GM15510 (cell line): Measurements from ENCODE around the gene PRKACG.

Source experiments
- POLR2A ChIP-seq: IDR thresholded peaks from 3 replicates; pipeline ENCODE4 v1.6.1; 2011; ENCODE audit warnings: borderline replicate concordance; ENCODE audit not compliant: insufficient read length; ENCODE audit errors: extremely low read depth

The PRKACG gene

DNA sequence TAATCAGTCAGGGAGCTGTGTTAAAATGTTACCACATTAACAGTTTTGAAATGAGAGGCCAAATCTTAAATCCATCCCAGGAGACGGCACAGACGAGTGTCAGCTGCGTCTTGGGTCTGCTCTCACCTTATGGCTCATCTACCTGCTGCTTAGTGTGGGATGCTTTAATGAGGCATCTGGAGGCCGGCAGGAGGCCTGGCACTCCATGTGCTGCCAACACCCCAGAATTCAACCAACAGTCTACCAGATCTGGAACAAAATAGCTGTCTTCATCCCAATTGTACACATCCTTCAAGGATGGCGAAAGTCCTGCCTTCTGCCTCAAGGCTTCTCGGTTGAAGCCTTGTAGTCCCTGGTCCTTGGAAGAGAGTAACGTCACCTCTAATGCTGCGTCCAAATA, 12.0 kb downstream of the PRKACG start:
- TF ChIP-seq POLR2A: no peak

DNA sequence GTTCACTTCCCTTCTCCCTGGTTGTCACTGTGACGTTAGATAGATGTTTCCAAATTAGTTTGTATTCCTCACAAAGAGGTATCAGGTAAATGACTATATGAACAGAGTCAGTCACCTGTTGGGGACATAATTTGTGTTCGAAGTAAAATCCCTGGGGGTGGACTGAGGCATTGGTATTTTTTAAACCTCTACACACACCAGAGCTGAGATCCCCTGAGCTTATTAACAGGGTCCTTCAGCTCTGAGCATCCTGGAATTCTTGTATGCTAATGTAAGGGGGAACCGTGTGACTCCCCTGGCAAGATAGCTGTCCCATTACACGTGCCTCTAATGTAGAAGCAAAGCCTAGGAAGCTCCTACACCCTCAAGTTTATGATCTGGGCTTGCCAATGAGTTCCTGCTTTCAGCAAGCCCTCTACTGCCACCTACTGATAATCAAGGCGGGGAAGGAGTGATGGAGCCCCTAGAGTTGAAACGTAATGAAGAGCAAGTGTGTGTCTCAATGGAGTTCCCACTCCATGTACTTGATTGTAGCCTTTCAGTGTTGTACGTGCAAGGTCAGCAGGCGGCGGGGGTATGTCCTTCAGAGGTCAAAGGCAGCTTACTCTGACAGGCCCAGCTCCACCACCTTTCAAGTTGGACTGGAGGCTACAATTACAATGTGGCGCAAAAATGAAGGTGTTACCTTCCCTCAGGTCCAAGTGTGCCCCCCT, 14.4 kb downstream of the PRKACG start:
- no peak for TF ChIP-seq POLR2A

DNA sequence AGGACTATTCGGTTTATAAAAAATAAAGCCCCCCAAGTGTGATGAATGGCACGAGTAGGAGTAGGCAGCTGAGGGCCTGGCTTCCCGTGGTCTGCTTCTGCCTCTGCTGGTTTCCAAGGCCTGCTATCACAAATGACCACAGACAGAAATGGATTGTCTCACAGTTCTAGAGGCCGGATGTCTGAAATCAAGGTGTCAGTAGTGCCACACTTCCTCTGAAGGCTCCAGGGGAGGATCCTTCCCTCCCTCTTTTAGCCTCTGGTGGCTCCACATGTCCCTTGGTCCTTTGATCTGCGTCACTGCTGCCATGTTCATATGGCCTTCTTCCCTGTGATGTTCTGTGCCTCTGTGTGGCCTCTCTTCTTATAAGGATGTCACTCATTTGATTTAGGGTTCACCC, 15.1 kb downstream of the PRKACG start:
- no peak for TF ChIP-seq POLR2A

DNA sequence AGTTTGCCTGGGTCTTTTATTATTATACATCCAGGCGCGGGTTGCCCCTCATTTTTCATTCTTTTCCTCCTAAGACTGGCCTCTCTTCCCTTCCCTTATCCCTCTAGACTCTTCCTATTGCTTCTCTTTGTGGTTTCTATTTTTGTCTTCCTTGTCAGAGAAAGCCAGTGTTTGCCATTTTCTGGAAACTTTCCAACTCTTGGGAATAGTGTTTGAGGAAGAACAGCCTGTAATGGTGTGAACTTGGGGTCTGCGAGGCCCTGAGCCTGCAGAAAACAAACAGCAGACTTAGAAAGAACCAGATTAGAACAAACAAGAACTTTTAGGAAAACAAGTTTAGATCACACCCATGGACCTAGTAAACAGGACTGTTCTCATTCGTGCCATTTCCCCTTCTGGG, 15.5 kb downstream of the PRKACG start:
- TF ChIP-seq POLR2A: no peak

DNA sequence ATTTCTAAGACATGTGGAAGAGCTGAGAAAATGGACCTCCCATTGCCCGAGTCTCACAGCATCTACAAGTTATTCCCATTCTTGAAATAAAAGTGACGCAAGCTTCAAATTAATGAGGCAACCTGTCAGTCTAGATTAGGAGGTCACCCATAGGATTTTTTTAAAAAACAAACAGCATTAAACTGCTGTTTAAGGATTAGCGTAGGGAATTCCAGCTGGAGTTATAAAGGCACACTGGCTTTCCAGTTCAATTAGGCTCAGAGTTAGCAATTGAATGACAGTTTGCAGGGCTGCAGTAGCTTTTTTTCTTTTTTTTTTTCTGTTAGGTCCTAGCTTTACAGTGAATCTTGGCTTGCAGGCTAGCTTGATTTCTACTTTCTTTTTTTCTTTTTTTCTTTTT, 16.2 kb downstream of the PRKACG start:
- no peak for TF ChIP-seq POLR2A

DNA sequence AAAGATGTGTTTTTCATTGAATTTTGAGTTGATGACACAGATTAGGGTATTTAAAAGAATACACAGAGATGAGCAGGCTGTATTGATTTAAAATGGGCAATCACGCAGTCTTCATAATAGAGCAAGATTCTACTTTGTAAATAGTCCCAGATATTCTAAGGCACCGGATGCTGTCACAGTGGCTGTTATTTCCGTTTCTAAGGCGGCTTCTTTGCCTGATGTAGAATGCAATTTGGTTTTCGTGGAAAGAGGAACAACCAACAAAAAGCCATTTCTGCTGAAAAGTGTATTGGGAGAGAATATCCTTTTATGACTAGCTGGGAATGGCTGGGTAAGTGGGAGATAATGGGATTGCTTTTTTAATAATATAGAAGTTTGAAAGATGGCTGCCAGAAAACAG, 17.5 kb downstream of the PRKACG start:
- TF ChIP-seq POLR2A: no peak

DNA sequence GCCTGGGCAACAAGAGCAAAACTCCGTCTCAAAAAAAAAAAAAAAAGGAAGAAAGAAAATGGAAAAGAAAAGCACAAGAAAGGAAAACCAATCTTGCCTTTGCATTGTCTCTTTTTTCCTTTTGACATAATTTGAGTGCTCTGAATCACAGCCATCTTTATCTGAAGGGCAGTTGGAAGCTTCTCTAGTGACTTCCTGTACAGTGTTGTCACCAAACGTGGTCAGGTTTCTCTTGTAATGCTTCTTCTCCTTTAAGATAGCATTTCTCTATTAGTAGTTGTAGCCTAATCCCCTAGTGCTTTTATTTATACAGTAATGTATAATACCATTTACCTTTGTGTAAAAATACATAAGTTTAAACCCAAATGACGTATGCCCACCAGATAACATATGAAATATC, 18.1 kb downstream of the PRKACG start:
- TF ChIP-seq POLR2A: no peak

DNA sequence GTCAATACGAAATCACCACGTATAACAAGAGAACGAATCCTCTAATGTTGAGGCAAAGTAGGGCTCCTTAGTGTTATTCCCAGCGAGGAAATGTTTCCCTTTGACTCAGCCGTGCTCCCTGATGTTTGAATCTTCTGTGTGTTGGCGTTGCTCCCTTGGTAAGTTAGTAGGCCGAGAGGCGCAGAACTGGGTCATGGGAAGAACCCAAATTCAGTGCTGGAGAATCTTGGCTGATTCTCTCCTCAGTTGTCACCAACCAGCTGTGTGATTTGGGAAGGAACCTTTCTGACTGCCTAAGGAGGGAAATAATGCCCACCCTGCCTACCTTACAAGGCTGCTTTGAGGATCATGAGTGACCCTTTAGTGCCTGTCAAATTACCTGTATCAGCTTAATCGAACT, 22.5 kb downstream of the PRKACG start:
- no peak for TF ChIP-seq POLR2A

DNA sequence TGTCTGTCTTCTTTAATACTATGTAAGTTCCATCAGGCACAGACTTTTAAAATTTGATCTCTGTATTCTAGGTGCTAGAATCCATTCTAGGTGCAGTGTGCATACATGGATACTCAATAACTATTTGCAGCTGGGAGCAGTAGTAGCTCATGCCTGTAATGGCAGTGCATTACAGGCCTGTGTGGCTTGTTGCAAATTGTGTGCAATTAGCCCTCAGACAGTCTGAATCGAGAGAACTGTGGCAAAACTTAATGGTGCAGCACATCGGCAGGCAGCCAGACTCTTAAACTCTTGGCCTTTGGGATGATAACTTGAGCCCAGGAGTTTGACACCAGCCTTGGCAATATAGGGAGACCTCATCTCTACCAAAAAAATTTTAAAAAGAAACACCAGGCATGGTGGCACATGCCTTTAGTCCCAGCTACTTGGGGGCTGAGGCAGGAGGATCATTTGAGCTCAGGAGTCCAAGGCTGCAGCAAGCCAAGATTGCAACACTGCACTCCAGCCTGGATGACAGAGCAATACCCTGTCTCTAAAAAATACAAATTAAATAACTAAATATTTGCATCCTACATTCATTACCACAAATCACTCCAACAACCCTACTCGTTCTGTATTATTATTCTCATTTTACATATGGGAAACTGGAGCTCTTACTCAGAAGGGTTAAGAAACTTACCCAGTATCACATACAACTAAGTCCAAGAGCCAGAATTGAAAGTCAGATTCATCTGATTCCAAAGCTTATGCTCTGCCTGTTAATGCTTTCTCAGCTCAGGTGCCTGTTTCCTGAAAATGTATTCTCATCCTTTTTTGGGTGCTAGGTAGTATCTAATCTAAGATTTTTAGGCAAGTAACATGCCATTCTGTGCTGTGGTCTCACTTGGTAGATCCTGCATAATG, 30.1 kb downstream of the PRKACG start:
- TF ChIP-seq POLR2A: no peak

DNA sequence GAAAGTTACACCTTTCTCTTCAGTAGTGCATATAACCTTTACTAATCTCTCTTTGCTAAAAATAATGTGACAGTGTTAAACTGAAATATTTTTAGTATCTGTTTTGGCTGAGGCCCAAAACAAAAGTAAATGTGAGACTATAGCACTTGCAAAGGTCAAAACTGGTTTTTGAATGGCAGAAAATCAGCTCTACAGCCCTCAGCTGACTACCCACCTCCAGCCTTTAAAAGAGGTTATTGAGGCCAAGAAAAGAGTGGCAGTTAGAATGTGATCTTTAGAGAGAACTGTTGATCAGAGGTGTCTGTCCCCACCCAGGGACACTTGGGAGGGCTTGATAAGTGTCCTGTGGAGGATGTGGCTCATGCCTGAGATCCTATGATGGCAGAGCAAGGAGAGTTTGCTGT, 30.9 kb downstream of the PRKACG start:
- TF ChIP-seq POLR2A: no peak

DNA sequence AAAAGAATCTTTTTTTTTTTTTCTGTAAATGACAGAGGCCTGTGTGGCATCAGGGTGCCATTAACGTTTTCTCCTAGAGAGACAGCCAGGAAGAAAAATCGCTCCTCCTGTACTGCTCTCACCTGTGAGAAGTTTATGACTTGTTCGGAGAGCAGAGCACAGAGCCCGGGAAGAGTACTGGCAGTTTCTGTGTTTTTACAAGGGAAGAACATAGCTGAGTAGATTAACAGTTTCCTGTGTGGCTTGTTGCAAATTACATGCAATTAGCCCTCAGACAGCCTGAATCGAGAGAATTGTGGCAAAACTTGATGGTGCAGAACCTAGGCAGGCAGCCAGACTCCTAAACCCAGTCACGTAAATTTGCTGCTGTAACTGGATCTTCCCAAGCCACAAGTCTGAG, 32.1 kb downstream of the PRKACG start:
- no peak for TF ChIP-seq POLR2A

DNA sequence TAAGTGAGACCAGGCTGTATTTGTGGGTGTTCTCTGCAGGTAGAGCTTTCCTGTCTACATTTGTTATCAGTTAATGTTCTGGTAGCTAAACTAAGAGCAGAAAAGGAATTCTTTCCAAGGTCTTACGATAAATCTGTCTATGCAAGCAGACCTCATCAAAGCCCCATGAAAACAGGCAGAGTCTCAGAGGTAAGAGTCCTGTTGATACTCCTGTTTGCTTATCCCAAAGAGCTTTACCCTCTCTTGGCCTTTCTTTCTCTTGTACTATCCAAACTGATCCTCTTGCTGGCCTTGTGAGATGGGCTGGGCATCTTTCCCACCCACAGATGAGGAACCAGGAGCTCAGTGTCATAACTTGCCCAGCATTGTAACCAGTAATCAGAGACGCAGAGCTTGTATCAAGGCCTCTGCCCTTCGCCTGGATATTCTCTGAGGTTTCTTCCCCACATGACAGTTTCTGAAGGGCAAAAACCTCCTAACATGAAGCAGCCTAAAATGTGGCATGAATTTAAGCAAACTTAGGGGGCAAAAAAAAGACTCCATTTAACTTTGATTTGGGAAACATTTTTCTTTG, 33.5 kb downstream of the PRKACG start:
- no peak for TF ChIP-seq POLR2A

DNA sequence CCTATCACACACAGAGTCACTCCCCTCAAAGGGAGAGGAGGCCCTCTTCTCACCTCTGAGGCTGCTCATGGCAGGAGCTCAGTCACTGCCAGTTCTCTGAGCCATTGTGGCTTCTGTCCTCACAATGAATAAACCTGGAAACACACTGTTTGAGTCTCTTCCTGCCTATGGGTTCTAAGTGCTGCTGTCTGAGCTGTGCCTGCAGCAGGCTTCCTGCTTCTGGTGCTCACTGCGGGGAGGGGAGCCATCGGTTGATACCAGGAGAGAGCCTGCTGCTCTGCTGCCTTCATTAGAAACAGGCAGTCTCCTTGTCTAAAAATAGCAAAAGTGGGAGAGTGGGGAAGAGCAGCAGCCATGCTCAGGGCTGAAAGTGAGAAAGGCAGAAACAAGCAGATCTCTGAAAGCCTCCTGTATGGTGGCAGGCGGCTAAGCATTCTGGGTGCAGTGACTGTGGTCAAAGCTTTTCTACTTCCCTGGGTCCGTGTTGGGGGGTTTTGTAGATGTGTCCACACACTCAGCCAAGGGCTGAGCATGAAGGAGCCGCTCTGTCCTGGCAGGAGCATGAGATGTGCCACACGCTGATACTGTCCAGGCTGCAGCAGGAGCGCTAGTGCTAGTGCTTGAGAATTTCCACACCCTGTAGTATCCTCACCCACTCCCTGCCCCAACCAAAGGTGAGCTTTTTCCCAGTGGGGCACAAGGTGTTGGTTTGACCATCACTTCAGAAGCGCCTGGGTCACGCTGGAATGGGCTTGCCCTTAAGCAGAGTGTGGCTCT, 34.2 kb downstream of the PRKACG start:
- TF ChIP-seq POLR2A: no peak

DNA sequence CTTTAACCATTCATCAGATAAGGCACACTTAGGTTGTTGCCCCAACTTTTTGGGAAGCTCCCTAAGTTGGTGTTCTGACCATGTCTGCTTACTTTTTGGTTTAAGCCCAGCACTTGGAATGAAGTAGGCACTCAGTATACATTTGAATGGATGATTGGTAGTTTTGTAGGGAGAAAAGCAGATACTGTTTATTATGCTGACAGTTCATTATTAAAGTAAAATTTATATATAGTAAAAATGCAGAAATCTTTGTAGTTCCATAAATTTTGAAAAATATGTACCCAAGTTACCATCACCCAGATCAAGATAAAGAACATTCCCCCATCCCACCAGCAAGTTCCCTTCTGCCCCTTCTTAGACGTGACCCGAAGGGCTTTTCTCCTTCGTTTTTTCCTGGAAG, 35.4 kb downstream of the PRKACG start:
- TF ChIP-seq POLR2A: no peak

DNA sequence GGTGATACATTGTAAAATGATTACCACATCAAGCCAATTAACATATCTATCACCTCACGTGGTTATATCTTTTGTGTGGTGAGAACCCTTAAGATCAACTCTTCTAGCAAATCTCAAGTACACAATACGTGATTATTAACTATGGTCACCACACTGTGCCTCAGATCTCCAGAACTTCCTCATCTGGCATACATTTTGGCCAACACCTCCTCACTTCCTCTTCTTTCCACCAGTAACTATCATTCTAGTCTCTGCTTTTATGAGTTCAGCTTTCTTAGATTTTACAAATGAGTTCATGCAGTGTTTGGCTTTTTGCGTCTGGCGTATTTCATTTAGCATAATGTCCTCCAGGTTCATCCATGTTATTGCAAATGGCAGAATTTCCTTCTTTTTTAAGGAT, 35.8 kb downstream of the PRKACG start:
- no peak for TF ChIP-seq POLR2A
